Inflammatory macrophage treated with lipopolysaccharide for 4 hours (primary cell): ENCODE measurements around the gene RAP2B.
"Not testable (repeated sequence)": the region's sequence is repeated elsewhere in the genome, so short reads cannot be mapped to it uniquely, and the experiment has no call there.

Experiments
- DNase-seq: peaks from one replicate; pipeline ENCODE4 v3.0.0-alpha.2; 2020

The RAP2B gene

DNA sequence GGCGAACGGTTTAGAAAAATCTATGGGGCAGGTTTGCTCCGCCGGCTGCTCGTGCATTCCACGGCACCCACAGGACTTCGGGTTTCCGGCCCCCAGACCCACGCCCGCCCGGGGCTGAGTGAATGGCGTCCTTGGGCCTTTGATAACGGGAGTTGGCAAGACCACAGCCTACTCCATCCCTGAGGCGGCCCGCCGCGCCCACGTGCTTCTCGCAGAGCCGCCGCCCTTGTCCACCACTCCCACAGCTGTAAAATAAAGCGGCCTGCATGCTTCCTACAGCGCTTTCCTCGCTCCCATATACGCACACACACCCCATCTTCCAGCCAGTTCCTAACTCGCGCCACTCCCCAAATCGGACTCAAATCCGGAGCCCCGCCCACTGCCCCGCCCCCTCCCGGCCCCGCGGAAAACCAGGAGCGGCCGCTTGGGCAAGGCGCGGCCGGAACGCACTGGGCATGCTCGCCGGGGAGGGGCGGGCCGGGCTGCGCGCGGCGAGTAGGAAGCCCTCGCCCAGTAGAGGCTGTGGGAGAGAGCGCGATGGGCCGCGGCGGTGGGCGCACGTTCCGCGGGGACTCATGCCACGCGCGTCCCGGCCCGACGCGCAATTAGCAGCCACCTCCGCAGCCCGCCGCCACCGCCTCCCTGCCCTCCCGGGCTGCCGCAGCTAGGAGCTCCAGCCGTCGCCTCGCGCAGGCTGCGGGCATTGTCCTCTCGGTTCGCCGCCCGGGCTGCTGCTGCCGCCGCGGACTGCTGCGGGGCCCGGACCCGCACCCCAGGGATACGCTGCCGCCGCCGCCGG lies at the start of gene RAP2B:
RAP2B (plus strand) TSS at position 513 of the 799 bp plus-strand sequence. CDS start 468 bp downstream, outside the sequence.
- peak; percentile 95 for DNase-seq

DNA sequence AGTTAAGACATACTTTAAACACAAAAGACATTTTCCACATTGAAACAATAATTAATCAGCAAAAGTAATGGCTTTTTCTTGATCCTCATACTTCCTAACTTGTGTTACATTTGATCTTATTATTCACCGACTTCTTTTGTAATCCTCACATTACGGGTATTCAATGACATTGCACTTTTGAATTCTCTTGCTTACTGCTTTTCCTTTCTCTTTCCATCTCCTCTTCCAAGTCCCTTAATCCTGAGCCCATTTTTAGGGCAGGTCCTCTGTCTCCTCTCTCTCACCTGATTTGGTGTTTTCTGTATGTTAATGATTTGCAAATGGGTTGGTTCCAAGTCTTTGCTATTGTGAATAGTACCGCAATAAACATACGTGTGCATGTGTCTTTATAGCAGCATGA lies 48.5 kb upstream of the RAP2B start:
- DNase-seq: peak; percentile 75

DNA sequence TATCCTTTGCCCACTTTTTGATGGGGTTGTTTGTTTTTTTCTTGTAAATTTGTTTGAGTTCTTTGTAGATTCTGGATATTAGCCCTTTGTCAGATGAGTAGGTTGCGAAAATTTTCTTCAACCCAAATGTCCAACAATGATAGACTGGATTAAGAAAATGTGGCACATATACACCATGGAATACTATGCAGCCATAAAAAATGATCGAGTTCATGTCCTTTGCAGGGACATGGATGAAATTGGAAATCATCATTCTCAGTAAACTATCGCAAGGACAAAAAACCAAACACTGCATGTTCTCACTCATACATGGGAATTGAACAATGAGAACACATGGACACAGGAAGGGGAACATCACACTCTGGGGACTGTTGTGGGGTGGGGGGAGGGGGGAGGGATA lies 47.8 kb upstream of the RAP2B start:
- DNase-seq: not testable (repeated sequence)

DNA sequence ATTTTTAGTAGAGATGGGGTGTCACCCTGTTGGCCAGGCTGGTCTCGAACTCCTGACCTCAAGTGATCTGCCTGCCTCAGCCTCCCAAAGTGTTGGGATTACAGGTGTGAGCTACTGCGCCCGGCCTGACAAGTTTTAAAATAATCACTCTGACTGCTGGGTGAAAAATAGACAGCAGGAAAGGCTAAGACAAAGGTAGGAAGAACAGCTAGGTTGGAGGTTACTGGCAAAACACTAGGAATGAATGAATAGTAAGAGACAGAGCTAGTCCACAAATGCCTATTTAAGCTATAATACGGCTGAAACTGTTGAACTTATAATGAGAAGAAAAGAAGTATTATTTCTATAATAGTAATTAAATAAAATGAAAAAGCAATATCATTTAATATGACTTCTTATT lies 46.7 kb upstream of the RAP2B start:
- DNase-seq: no peak

DNA sequence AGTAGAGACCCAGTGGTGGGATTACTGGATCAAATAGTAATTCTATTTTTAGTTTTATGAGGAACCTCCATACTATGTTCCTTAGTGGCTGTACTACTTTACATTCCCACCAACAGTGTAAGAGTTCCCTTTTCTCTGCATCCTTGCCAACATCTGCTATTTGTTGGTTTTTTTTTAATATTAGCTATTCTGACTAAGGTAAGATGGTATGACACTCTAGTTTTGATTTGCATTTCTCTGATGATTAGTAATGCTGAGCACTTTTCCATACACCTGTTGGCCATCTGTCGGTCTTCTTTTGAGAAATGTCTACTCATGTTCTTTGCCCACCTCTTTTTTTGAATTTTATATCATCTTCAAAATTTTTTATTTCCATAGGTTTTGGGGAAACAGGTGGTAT lies 34.2 kb upstream of the RAP2B start:
- DNase-seq: no peak

DNA sequence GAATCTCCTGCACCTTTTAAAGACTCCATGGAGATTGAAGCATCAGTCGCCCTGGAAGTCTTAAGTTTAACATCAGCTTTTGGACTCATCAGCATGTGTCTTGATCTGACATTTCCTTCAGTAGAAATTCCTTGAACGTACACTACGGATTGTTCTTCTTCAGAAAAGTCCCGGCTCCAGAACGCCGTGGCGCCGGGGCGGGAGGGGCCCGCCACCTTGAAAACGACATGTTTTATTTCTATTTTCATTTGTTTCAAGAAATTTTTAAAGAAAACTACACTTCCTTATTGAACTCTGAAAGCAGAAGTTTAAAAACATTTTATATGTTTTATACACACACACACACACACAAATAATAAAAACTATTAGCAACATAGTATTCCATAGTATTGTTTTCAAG lies 32.6 kb upstream of the RAP2B start:
- DNase-seq: no peak

DNA sequence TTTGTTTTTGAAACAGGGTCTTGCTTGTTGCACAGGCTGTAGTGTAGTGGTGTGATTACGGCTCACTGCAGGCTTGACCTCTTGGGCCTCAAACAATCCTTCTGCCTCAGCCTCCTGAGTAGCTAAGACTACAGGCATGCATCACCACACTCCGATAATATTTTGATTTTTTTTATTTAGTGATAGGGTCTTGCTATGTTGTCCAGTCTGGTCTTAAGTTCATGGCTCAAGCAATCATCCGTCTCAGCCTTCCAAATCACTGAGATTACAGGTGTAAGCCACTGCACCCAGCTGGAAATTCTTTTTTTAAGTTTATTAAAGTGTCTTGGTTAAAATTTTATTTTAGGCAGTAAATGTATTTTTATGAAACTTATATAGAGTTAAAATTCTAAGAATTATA lies 32.2 kb upstream of the RAP2B start:
- no peak for DNase-seq

DNA sequence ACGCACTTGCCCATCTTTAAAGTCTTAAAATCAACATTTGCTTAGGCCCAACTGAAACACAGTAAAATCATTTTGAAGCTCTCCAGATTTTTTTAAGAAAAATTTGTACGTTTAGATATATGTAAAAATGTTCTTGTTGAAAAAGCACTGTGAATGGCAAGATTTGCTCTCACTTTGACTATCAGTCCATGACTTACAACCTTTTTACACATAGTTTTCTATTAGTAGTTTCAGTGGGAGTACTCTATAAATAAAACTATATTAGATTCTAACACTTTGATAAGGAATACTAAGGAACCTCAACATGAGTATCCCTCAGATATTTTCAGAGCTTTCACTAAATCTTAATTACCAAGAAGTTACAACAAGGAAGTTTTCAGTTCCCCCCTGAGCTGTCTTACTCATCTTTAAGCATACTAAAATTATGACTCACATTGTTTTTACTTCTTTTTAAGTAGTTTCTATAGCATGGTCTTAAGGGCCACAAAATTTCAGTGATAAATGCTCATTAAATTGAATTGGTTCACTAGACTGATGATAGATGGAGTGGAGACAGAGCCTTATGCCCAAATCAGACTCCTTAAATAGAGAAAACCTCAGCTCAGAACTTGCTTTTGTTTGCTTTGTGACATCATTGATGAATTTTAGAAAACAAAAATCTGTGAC lies 31.6 kb upstream of the RAP2B start:
- peak; percentile 86 for DNase-seq

DNA sequence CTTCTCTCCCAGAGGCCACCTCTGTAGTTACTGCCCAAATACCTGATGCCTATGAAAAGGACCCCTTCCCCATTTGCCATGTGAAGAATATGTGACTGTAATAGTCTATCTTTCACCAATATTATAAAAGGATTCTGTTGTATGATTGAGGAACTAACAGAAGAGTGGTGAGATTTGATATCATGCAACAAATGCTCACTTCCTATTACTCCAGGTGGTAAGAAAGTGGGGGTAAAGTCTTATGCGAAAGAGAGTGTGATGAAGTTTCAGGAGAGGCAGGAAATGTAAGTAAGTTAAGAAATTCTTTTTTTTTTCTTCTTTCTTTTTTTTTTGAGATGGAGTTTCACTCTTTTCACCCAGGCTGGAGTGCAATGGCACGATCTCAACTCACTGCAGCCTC lies 24.4 kb upstream of the RAP2B start:
- peak; percentile 47 for DNase-seq

DNA sequence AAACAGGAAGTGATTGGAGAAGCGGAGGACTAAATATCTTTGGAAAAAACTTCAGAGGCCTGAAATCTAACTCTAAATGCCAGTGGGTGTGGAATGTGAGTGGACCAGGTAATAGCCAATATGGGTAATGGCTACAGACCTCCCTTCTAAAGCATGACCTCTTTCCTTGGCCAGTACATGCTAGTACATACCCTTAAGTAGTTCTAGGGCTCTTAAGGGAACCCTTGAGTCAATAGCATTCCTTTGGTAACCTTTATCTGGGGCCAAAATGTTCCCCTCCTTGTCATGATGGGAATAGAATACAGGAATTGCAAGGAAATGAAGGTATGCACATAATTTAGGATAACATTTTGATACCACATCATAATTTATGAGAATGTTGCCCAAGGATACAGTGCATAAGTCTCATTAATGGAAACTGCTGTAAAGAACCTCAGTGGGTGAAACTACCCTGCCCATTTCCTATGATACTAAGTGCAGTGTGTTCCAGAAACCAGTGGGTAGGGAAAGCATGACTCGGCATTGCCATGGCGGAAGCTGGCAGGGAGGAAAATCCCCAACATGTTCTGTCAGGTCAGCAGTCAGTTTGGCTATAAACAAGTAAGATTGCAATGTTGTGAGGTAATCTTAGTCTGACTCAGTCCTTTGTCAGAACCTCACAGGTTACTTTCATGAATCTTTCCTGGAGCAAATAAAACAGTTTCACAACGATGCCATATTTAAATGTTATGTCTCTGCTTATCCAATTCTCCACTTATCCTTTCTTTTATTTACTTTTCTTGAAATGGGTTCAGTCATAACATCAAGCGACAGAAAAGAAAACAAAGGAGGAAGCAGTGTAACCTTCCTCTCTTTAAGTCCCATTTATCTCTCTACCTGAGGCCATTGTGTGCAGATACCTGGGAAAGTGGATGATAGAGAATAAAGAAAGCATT lies 23.5 kb upstream of the RAP2B start:
- DNase-seq: peak; percentile 98

DNA sequence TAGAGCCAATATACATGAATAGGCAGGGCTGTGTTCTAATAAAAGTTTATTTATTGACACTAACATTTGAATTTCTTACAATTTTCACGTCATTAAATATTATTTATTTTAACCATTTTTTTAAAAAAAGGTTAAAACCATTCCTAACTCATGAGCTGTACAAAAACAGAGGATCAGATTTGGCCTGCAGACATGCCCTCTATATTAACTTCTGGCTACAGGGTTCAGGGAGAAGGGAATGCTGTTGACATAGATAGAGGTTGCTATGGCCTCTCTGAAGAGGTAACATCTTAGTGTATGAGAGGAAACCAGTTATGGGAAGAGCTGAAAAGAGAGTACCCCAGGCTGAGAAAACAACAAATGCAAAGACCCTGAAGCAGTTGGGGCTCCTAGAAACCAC lies 19.1 kb upstream of the RAP2B start:
- DNase-seq: no peak

DNA sequence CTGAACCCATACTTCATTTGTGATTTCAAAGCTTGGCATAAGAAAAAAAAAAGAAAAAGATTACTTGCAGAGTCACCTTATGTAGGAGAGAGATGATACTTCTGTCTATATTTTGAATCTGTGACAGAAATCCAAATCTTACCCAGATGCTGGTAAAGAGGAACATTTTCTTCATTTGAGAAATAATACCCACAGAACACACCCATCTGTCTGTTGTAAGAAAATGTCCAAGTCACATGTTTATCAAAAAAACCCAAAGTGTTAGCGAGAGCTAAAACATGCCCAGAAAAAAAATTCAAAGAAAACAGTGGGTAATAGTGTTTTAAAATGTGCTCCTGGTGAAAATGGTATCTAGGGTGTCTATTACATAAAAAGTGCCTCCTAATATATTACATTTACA lies 18.0 kb upstream of the RAP2B start:
- DNase-seq: peak; percentile 73

DNA sequence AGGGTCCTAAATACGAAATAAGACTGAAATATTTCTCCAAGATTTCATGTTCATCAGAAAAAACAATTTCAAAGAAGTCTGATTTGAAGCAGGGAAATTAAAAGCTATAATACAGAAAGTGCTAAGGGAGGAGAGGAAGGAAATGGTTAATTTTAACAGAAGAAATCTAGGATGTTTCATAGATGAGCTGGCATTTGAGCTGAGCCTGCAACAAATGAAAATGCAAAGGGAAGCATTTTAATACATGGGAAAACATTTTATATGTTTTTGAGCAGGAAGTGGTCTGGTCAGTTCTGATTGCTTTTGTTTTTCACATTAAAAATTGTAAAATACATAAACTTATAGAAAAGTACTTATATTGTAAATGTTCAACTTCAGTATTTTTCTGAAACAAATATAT lies 17.2 kb upstream of the RAP2B start:
- DNase-seq: peak; percentile 29

DNA sequence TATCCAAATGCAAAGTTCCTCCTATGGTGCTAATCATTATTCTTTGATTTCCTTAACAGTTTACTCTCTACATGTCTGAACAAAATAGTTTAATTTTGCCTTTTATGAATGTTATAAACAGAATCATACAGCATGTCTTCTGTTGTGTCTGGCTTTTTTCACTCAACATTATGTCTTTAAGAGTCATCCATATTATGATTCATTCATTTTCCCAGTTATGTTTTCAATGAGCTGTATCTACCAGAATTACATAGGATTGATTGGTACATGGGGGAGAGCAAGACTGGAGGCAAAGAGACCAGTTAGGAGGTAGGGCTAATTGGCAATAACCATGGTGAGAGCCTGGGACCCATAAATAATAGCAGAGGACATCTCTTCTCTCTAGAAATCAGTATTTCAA lies 16.6 kb upstream of the RAP2B start:
- DNase-seq: no peak

DNA sequence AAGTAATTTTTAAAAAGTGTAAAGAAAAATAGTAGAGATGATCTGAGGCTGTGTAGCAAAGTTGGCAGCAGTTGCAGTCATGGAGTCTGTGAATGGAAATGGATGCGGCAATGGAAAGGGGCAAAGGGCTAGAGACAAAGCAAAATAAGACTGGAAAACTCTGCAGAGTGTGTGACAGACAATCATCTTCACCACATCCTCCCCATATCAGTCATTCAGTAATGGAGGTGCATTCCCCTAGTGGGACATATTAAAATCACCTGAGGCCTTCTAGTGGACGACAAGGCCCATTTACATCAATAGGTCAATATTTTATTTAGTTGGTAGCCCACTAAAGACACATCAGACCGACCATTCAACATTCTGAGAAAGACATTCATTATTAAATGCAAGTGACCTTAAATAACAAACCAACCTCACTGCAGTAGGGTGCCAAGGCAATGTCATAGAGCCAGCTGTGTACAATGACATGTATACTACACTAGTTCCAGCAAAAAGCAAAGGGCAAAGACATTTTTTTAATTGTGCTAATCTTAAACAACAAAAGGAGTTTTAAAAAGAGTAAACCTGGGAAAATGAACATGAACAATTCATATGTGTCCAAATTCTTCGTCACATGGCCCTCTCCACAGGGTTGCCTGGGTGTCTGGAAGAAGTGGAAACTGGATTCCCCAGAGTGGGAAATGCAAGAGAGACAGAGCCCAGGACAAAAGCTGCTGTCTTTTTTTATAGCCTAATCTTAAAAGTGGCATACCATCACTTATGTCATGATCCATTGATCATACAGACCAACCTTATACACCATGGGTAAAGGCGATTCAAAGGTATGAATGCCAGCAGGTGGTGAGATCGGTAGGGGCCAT lies 15.6 kb upstream of the RAP2B start:
- no peak for DNase-seq

DNA sequence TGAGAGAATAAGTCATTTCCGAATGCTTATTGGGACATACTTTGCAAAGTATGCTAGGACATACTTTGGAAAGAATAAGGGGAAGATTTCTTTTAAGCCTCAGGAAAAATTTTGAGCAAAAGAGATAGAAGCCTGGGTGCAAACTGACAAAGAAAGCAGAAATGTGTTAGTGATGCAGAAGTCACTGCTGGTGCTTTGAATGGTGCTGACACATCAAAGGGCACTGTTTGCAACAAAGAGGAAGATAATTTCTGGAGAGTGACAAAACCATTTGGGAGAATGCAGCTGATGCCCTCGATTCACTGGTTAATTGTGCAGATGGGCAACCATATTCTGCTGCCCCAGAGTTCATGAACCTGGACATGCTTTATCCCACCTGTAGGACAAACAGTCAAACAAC lies 11.0 kb upstream of the RAP2B start:
- DNase-seq: peak; percentile 55

DNA sequence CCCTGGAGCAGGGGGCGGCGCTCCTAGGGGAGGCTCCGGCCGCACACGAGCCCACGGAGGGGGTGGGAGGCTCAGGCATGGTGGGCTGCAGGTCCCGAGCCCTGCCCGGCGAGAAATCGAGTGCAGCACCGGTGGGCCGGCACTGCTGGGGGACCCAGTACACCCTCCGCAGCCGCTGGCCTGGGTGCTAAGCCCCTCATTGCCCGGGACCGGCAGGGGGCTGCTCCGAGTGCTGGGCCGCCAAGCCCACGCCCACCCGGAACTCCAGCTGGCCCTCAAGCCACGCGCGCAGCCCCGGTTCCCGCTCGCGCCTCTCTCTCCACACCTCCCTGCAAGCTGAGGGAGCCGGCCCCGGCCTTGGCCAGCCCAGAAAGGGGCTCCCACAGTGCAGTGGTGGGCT lies 6.2 kb upstream of the RAP2B start:
- DNase-seq: not testable (repeated sequence)

DNA sequence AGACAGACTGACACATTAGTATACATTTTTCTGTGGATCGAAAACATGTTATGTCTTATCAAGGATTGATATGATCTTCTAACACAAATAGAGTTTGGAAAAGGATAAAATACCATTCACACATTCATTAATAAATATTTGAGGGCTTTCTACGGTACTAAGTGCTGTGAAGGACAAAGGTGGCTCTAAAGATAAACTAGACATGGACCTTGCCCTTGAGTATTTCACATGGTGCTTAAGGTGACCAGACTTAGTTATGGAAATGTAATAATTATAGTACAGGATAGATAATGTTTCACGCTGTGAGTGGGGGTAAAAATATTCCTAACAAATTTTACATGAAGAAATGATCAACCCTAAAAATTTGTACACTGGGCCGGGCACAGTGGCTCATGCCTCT lies 3.8 kb upstream of the RAP2B start:
- DNase-seq: no peak

DNA sequence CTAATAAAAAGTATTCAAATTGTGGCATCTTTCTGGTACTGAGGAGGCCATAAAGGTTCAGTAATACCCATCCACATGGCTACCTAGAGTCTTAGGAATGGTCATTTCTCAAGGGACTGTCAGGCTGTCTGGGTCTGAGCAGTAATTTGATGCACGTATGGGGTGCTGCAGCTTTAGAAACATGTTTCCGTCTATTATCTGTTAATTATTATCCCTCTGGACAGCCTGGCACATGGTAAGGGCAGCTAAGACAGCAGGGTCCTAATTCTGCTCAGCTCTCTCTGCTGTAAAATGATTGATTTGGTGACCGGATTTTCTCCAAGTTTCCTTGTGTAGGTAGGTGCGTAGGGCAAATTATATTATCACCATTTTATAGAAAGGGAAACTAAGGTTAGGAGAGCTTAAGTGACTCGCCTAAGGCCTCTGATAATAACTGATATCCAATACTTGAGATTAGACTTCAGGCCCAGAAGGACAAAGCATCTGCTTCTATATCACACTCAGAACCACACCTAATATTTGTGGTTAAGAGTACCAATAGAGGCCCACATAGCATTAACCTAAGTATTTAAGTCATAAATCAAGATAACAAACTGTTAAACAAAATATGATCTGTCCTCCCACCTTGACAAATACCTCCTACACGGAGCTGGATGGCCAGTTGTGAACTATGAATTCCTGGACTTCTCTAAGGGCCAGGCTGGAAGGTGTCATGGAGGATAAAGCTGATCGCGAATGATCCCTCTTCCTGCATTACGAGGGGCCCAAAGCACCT lies 2.9 kb upstream of the RAP2B start:
- no peak for DNase-seq

DNA sequence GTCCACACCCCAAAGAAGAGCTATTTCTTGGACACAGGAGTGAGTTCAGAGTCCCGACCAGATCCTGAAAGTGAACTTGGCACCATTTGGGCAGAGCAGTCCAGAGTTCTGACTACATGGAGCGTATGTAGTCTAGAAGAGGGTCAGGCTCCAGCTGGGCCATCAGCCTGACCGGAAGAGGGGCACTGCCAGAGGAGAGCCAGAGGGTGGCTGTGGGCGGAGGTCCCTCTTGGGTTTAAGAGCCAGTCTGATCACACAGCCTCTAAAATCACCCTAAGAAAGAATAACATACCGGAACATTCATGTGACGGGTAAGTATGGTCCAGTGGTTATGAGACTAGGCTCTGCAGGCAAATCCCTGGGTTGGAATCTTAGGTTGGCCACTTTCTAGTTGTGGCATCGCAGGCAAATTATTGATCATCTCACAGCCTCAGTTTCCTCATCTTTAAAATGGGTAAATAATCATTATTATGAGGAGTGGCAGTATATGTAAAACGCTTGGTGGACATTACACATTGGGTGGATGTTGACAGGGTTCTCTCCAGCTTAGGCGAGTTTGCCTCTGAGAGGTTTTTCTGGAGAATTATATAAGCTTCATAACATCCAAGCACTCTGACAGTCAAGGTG lies 2.1 kb upstream of the RAP2B start:
- no peak for DNase-seq
